ENCODE measurements around the gene WFS1. TPM values are rescaled to one million over a fixed set of nuclear protein-coding genes. Genes with fewer than 3 reads are reported as not detected.

The WFS1 gene
- total and polyA plus RNA-seq, 2 donors (not counting 3 experiments of a cell fraction or from before 2014, with no cell fraction given): 48.2 to 70.0 TPM

DNA sequence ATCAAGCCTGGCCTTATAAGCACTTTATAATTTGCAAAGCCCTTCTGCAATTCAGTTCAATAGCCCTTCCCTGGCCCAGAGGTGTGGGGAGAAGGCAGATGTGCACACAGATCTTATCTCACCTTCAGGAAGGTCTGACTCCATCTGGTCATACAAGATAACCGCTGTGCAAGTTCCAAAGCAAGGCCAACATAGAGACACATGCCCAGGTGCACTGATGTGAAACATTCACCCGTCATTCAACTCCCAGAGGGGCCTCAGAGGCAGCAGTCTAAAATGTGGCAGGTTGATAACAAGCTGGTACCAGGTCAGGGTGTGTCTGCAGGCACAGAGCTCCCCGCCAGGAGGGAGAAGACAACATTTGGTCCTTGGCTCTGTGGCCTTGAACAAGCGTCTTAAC is 10.9 kb upstream of the WFS1 start:
- CTCF ChIA-PET: interaction anchor here (8.2 to 15.3 kb wide), 2 partner anchors 9 to 70 kb away, joined by 151 to 623 read pairs; no protein-coding TSS in a partner anchor
- intact Hi-C loops (cut with micrococcal nuclease): no loop called here

More for the DNA sequence above, 10.9 kb upstream of the WFS1 start:
- FAIRE-seq: no peak
- H3K9me3 ChIP-seq (replicated peaks; ENCODE audit: control insufficient read depth, insufficient read depth, low read length): no peaks in the 10 kb centered on the region
- dilution Hi-C loops (cut with MboI; ENCODE audit: extremely low pct_ligation_motif_present, low sequenced_read_pairs): no loop called here
- H4K20me1 ChIP-seq (replicated peaks; ENCODE audit: control insufficient read depth, extremely low read depth, insufficient read depth, low read length): no peaks in the 10 kb centered on the region
- no peaks in the 10 kb centered on the region for H3K36me3 ChIP-seq (ENCODE audit: control insufficient read depth in 2 of 2, extremely low read depth in 1 of 2, insufficient read depth in 2 of 2, low read length in 2 of 2)
- no peak overlapping the region for H2AFZ ChIP-seq (ENCODE audit: low read depth, low read length)
- H3K27me3 ChIP-seq (ENCODE audit: control insufficient read depth in 2 of 2, insufficient read depth in 2 of 2, low read length in 2 of 2): no peaks in the 10 kb centered on the region
- BruUV-seq (replicated peaks): no TSS peak
- H3K4me2 ChIP-seq (ENCODE audit: insufficient read depth, low read length): no peak overlapping the region
- H3K4me1 ChIP-seq (ENCODE audit: control insufficient read depth, extremely low read depth, insufficient read depth, low read length): peaks cover 2% of the 10 kb centered on the region
- POLR2A ChIA-PET: no interaction called here
- H3K9ac ChIP-seq (replicated peaks; ENCODE audit: extremely low read depth, insufficient read depth, low read length): no peak overlapping the region
- no peak for TF ChIP-seq JUN (IDR thresholded peaks at IDR 0.05; ENCODE audit: borderline replicate concordance, insufficient read depth, insufficient read length, low read depth)
- no peak for TF ChIP-seq GATA2 (IDR thresholded peaks at IDR 0.05; ENCODE audit: insufficient read depth, insufficient read length, low read depth, low read length)
- TF ChIP-seq, protein P1, sequence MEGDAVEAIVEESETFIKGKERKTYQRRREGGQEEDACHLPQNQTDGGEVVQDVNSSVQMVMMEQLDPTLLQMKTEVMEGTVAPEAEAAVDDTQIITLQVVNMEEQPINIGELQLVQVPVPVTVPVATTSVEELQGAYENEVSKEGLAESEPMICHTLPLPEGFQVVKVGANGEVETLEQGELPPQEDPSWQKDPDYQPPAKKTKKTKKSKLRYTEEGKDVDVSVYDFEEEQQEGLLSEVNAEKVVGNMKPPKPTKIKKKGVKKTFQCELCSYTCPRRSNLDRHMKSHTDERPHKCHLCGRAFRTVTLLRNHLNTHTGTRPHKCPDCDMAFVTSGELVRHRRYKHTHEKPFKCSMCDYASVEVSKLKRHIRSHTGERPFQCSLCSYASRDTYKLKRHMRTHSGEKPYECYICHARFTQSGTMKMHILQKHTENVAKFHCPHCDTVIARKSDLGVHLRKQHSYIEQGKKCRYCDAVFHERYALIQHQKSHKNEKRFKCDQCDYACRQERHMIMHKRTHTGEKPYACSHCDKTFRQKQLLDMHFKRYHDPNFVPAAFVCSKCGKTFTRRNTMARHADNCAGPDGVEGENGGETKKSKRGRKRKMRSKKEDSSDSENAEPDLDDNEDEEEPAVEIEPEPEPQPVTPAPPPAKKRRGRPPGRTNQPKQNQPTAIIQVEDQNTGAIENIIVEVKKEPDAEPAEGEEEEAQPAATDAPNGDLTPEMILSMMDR (IDR thresholded peaks at IDR 0.05; ENCODE audit: extremely low read depth in 1 of 2, insufficient read depth in 1 of 2, low read depth in 1 of 2, low read length in 2 of 2): no peak
- TF ChIP-seq POLR2A (IDR thresholded peaks at IDR 0.05; ENCODE audit: low read depth, low read length): no peak
- TF ChIP-seq POLR2AphosphoS5 (IDR thresholded peaks at IDR 0.05; ENCODE audit: insufficient read depth, low read depth, low read length): no peak
- no peak for TF ChIP-seq EZH2 (IDR thresholded peaks at IDR 0.05; ENCODE audit: borderline replicate concordance, low read depth, low read length, severe bottlenecking)
- TF ChIP-seq MYC (IDR thresholded peaks at IDR 0.05; ENCODE audit: low read depth, low read length): no peak
- TF ChIP-seq FOS (IDR thresholded peaks at IDR 0.05; ENCODE audit: borderline replicate concordance, insufficient read depth, low read length): no peak
- TF ChIP-seq, protein P2, sequence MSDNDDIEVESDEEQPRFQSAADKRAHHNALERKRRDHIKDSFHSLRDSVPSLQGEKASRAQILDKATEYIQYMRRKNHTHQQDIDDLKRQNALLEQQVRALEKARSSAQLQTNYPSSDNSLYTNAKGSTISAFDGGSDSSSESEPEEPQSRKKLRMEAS (IDR thresholded peaks at IDR 0.05; ENCODE audit: insufficient read depth, insufficient read length): no peak
- H3K4me3 ChIP-seq (replicated peaks in 1 of 3; ENCODE audit: insufficient read depth in 1 of 3, low read depth in 1 of 3, low read length in 3 of 3): no peak overlapping the region
- H3K9me1 ChIP-seq (replicated peaks; ENCODE audit: control insufficient read depth, extremely low read depth, insufficient read depth, low read length): no peaks in the 10 kb centered on the region
- no peaks in the 10 kb centered on the region for H3K79me2 ChIP-seq (ENCODE audit: control insufficient read depth, insufficient read depth, low read length)
- DNase-seq (ENCODE audit: low read depth, low spot score): no peak
- H3K27ac ChIP-seq (ENCODE audit: insufficient read depth, low read depth, low read length): no peak overlapping the region
